ENCODE results near the gene AK2. TPM values are rescaled to one million over a fixed set of nuclear protein-coding genes. Genes with fewer than 3 reads are reported as not detected.

AK2 gene
- total RNA-seq, 1 donor from 2014 or later = 52.7 TPM

GRCh38 chr1:33045814-33046213 is 9.1 kb upstream of the AK2 start:
- DNase-seq = no peak
- Mint-ChIP-seq H3K27ac (ENCODE audit: unreplicated experiment) (no peak overlapping the region), H3K4me3 (ENCODE audit: unreplicated experiment) (no peak overlapping the region), H3K4me1 (ENCODE audit: low read depth, unreplicated experiment) (no peaks in the 10 kb centered on the region), H3K27me3 (ENCODE audit: unreplicated experiment) (peaks cover 5% of the 10 kb centered on the region), H3K9me3 (ENCODE audit: unreplicated experiment) (peaks cover 3% of the 10 kb centered on the region), H3K36me3 (ENCODE audit: unreplicated experiment) (peaks cover 8% of the 10 kb centered on the region)
- TF ChIP-seq CTCF (IDR thresholded peaks at IDR 0.05; ENCODE audit: partially characterized antibody, unreplicated experiment) = no peak

- TF ChIP-seq CTCF (IDR thresholded peaks at IDR 0.05; ENCODE audit: partially characterized antibody, unreplicated experiment) = no peak
- Mint-ChIP-seq H3K27me3 (ENCODE audit: unreplicated experiment) (peaks cover 2% of the 10 kb centered on the region), H3K27ac (ENCODE audit: unreplicated experiment) (no peak overlapping the region), H3K9me3 (ENCODE audit: unreplicated experiment) (no peaks in the 10 kb centered on the region), H3K4me3 (ENCODE audit: unreplicated experiment) (no peak overlapping the region), H3K4me1 (ENCODE audit: low read depth, unreplicated experiment) (no peaks in the 10 kb centered on the region), H3K36me3 (ENCODE audit: unreplicated experiment) (peaks cover 2% of the 10 kb centered on the region)
- DNase-seq = no peak
Observed at GRCh38 chr1:33045246-33045645, 8.6 kb upstream of the AK2 start.

GRCh38 chr1:33043267-33044092 is 6.8 kb upstream of the AK2 start:
- no peak for TF ChIP-seq CTCF (IDR thresholded peaks at IDR 0.05; ENCODE audit: partially characterized antibody, unreplicated experiment)
- DNase-seq = no peak
- no peak overlapping the region for H3K27ac Mint-ChIP-seq (ENCODE audit: unreplicated experiment)
- H3K4me1 Mint-ChIP-seq (ENCODE audit: low read depth, unreplicated experiment) = no peaks in the 10 kb centered on the region
- no peaks in the 10 kb centered on the region for H3K36me3 Mint-ChIP-seq (ENCODE audit: unreplicated experiment)
- no peaks in the 10 kb centered on the region for H3K9me3 Mint-ChIP-seq (ENCODE audit: unreplicated experiment)
- H3K27me3 Mint-ChIP-seq (ENCODE audit: unreplicated experiment) = no peaks in the 10 kb centered on the region
- no peak overlapping the region for H3K4me3 Mint-ChIP-seq (ENCODE audit: unreplicated experiment)

- no peak overlapping the region for H3K4me3 Mint-ChIP-seq (ENCODE audit: unreplicated experiment)
- no peak for TF ChIP-seq CTCF (IDR thresholded peaks at IDR 0.05; ENCODE audit: partially characterized antibody, unreplicated experiment)
- H3K36me3 Mint-ChIP-seq (ENCODE audit: unreplicated experiment) = no peaks in the 10 kb centered on the region
- H3K4me1 Mint-ChIP-seq (ENCODE audit: low read depth, unreplicated experiment) = no peaks in the 10 kb centered on the region
- H3K27ac Mint-ChIP-seq (ENCODE audit: unreplicated experiment) = no peak overlapping the region
- DNase-seq = no peak
- no peaks in the 10 kb centered on the region for H3K9me3 Mint-ChIP-seq (ENCODE audit: unreplicated experiment)
- no peaks in the 10 kb centered on the region for H3K27me3 Mint-ChIP-seq (ENCODE audit: unreplicated experiment)
Observed at GRCh38 chr1:33042831-33043230, 6.1 kb upstream of the AK2 start.

GRCh38 chr1:33041026-33041425 is 4.3 kb upstream of the AK2 start:
- Mint-ChIP-seq H3K4me3 (ENCODE audit: unreplicated experiment) (no peak overlapping the region), H3K36me3 (ENCODE audit: unreplicated experiment) (no peaks in the 10 kb centered on the region), H3K4me1 (ENCODE audit: low read depth, unreplicated experiment) (peaks cover 5% of the 10 kb centered on the region), H3K27me3 (ENCODE audit: unreplicated experiment) (peaks cover 3% of the 10 kb centered on the region), H3K27ac (ENCODE audit: unreplicated experiment) (no peak overlapping the region), H3K9me3 (ENCODE audit: unreplicated experiment) (peaks cover 1% of the 10 kb centered on the region)
- no peak for DNase-seq
- TF ChIP-seq CTCF (IDR thresholded peaks at IDR 0.05; ENCODE audit: partially characterized antibody, unreplicated experiment) = no peak
